Head of caudate nucleus (tissue), 42 donors: ENCODE measurements around the gene FNDC4.
A peak's percentile ranks its signal among the peaks of the same experiment; 100 is the strongest.

Source experiments
- DNase-seq, 42 donors: peaks; one replicate each; pipeline versions ENCODE4 v3.0.0 to v3.0.0-alpha.2; 2020 to 2021; ENCODE audit warnings: mixed read lengths in 7 of 42
- intact Hi-C: fragments of 100-400 bp; cut with DNase I; formaldehyde crosslinking; loops from one replicate; pipeline ENCODE4 v1.15.0; 2022

FNDC4 gene

DNA sequence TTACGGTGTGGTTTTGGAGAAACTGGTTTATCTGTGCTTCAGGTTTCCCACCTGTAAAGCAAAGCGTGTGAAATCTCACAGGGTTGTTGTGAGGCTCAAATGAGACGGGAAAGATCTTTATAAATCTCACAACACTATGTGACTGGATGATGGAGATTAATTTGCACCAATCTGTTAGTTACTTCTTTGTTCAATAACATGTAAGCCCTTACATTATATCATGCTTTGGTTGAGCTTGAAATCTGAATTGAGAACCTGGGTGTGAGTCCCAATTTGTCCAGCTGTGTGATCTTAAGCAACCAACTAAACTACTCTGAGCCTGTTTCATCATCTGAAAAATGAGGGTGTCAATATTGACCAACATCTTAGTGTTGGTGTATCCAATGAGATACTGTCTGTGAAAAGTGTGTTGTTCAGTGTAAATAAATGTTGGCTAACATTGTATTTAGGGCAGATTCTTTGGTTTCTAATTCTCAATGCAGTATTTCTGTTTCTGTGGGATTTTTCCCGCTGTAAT, 898 bp upstream of the FNDC4 start:
- intact Hi-C loops: no loop called here
- no peak for DNase-seq

DNA sequence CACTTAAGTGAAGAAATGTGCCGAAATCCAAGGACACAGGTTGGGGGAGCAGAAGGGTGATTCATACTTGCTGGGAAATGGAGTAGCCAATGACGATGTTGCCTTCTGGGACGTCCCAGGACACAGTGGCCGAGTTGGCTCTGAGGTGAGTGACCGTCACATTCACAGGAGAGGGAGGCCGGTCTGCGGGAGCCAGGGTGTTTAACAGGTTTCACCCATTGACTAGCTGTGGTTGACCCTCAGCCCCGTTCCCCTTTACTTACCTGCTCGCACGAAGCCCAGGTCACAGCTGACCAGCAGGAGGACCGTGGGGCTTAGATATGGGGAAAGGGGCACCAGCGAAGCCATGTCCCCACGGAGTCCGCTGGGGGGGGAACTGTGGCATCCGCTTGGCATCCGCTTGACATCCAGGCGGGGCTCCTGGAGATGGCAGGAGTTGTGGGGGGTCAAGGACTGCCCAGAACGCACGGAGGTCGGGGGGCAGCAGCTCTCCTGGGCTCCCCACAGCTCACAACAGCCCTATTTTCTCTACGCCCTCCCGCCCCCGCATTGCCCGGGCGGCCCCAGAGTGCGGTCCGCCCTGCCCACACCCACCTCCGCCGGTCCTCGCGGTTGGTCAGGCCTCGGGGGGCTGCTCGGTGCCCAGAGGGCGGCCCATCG, 586 bp downstream of the FNDC4 start:
- intact Hi-C loops: no loop called here
- DNase-seq: peak in 13 of 42 donors; percentile 5 to 74 (median 35)

GRCh38 chr2:27493948-27494283, 1.1 kb downstream of the FNDC4 start:
- intact Hi-C loops: no loop called here
- peak in 2 of 42 donors; percentile 40 to 69 for DNase-seq

- intact Hi-C loops: no loop called here
Observed at GRCh38 chr2:27492557-27492956, 2.4 kb downstream of the FNDC4 start.

GRCh38 chr2:27489498-27490397, 5.3 kb downstream of the FNDC4 start, which contains the start of gene IFT172:
IFT172 (minus strand) TSS chr2:27489743; CDS start chr2:27489653, 90 bp downstream.
- peak; percentile 97 to 99 (median 99) for DNase-seq
- intact Hi-C loops: loop anchor here (5.0 kb wide), 1 partner anchor 62 kb away; the partner anchor contains the start of gene NRBP1

More at GRCh38 chr2:27492557-27492956, 2.4 kb downstream of the FNDC4 start:
- DNase-seq: no peak

- intact Hi-C loops: loop anchor here (5.0 kb wide), 1 partner anchor 62 kb away; the partner anchor contains the start of gene NRBP1
- peak in 5 of 42 donors; percentile 4 to 29 (median 9) for DNase-seq
Observed at GRCh38 chr2:27489118-27489497, 5.9 kb downstream of the FNDC4 start.

DNA sequence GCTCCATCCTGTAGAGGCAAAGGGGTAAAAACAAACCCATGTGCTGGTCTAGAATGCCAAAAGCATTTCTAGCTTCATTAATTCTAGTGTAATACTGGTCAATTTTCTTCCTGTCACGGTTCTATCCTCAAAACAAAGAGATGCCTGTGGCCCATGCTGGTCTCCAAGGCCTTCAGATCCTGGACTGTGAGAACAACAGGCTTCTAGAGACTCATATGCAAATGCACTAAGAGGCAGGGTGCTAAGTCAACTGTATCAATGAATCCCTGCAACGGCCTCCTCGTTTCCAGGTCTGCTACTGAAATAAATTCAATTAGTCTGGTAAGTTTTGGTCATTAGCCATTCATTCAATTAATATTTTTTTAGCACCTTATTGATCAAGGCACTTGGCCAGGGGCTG, 9.5 kb downstream of the FNDC4 start:
- intact Hi-C loops: loop anchor here (5.0 kb wide), 1 partner anchor 58 kb away; the partner anchor contains the start of gene NRBP1
- DNase-seq: peak in 4 of 42 donors; percentile 5 to 32 (median 18)

GRCh38 chr2:27471961-27472360, 23.0 kb downstream of the FNDC4 start:
- intact Hi-C loops: no loop called here
- DNase-seq: no peak

GRCh38 chr2:27464443-27464842, 30.6 kb downstream of the FNDC4 start:
- DNase-seq: no peak
- intact Hi-C loops: no loop called here

GRCh38 chr2:27461118-27461517, 33.9 kb downstream of the FNDC4 start:
- no peak for DNase-seq
- intact Hi-C loops: no loop called here

DNA sequence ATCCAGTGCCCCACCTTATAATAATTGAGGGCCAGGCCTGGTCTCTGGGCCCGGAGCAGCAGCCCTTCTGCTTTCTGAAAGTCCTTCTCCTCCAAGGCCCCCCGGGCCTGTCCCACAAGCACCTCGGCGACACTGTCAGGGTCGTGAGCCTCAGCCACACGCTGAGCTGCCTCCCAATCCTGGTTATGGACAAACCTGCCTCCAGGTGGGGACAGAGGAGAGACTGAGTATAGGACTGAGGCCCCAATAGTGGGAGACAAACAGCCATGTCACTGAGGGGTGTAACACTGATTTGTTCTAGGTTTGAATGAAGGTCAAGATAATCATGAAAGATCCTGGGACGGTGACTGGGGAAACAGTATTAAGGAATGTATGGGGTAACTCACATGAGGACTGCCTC, 41.0 kb downstream of the FNDC4 start:
- intact Hi-C loops: no loop called here
- DNase-seq: no peak

DNA sequence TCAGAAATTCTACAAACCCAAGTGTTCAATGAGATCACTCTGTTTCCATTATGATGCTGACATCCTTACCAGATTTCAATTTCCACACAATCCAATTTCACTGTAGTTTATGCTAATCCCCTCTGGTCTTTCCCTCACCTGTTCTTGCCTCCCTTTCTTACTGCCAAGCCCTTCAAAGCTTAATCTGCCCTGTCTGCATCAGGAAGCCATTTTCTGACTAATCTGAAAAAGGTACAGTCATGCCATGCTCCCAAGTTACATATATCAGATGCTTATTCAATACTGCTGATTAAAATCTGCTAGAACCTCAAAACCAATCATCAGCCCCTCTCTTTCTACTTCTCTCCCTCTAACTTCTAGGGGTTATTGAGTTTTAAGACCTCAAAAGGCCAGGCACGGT, 43.9 kb downstream of the FNDC4 start:
- no peak for DNase-seq
- intact Hi-C loops: no loop called here

GRCh38 chr2:27448381-27448780, 46.6 kb downstream of the FNDC4 start:
- intact Hi-C loops: no loop called here
- DNase-seq: peak in 1 of 42 donors; percentile 9

- no peak for DNase-seq
- intact Hi-C loops: no loop called here
Observed at GRCh38 chr2:27446057-27446456, 48.9 kb downstream of the FNDC4 start.

GRCh38 chr2:27445615-27446014, 49.4 kb downstream of the FNDC4 start:
- DNase-seq: no peak
- intact Hi-C loops: no loop called here

DNA sequence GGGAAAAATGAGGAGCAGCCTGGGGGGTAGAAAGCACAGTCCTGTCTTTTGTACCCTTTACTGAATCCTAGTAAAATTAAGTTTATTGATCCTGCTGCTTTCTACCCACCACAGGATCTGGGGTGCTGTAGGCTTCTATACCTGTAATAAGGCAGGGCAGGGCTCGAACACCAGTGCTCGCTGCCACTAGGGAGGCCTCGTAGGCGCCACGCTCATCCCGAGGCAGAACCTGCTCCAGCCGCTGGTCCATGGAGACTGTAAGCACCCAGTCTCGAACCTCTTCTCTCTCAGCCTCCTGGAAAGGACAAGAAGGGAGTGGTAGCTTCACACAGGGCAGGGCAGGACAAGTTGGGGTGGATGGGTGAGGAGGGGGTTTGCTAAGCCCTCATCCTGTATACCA, 49.8 kb downstream of the FNDC4 start:
- DNase-seq: no peak
- intact Hi-C loops: no loop called here

- intact Hi-C loops: no loop called here
- peak in 1 of 42 donors; percentile 45 for DNase-seq
Observed at GRCh38 chr2:27442920-27443282, 52.1 kb downstream of the FNDC4 start.

DNA sequence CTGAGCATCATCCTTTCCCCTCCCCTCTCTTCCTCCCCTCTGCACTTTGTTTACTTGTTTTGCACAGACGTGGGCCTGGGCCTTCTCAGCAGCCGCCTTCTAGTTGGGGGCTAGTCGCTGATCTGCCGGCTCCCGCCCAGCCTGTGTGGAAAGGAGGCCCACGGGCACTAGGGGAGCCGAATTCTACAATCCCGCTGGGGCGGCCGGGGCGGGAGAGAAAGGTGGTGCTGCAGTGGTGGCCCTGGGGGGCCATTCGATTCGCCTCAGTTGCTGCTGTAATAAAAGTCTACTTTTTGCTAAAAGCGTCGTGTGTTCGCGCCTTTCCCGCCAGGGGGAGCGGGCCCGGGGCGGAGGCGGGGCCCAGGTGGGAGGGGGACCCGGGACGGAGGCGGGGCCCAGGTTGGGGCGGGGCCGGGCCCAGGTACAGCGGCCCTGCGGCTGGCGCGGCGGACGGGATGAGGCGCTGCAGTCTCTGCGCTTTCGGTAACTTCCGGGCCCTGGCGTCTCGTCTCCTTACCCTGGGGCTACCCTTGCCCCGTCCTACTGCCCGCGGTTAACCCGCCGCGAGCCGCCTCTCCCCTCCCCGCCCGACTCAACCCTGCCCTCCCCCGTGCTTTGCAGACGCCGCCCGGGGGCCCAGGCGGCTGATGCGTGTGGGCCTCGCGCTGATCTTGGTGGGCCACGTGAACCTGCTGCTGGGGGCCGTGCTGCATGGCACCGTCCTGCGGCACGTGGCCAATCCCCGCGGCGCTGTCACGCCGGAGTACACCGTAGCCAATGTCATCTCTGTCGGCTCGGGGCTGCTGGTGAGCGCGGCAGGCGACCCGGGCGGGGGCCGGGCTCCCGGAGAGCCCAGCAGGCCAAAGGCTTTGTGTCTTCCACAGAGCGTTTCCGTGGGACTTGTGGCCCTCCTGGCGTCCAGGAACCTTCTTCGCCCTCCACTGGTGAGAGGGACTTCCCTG, 52.8 kb downstream of the FNDC4 start, which contains the start of gene KRTCAP3:
KRTCAP3 (plus strand) TSS at position 424 of the 962 bp plus-strand sequence; CDS start at position 456, 32 bp downstream.
- DNase-seq: peak in 28 of 42 donors; percentile 4 to 67 (median 28)
- intact Hi-C loops: no loop called here
